HL-60 (cell line): ENCODE results near the gene ST3GAL4.

ENCODE experiments used
- DNase-seq, 2 experiments: peaks; one replicate each; pipeline ENCODE4 v3.0.0-alpha.2; 2010 to 2020; ENCODE audit warnings: low read depth in 1 of 2, low spot score in 1 of 2
- H3K27ac ChIP-seq: fragments of 250-450 bp; sonication (Bioruptor Pico); replicated peaks from 2 replicates; pipeline ENCODE4 v1.5.1; 2020; ENCODE audit warnings: mild to moderate bottlenecking, moderate library complexity
- H3K27me3 ChIP-seq: fragments of 250-450 bp; sonication (Bioruptor Pico); 2 replicates; pipeline ENCODE4 v1.5.1; 2021; ENCODE audit warnings: mild to moderate bottlenecking, moderate library complexity; ENCODE audit not compliant: insufficient read depth, poor library complexity, severe bottlenecking
- H3K4me3 ChIP-seq: replicated peaks from 2 replicates; pipeline ENCODE4 v1.5.1; 2011; ENCODE audit warnings: mild to moderate bottlenecking, control low read depth, low read length; ENCODE audit not compliant: insufficient read depth
- CTCF ChIP-seq: IDR thresholded peaks from one replicate; pipeline ENCODE4 v1.5.1; 2011; ENCODE audit warnings: low read length, control low read depth, inconsistent platforms; ENCODE audit not compliant: insufficient read depth
- GABPA ChIP-seq: IDR thresholded peaks from 2 replicates; pipeline ENCODE4 v1.6.1; 2012; ENCODE audit warnings: low read depth
- POLR2AphosphoS5 ChIP-seq: IDR thresholded peaks from 2 replicates; pipeline ENCODE4 v1.6.1; 2012; ENCODE audit warnings: low read depth
- REST ChIP-seq: IDR thresholded peaks from 2 replicates; pipeline ENCODE4 v1.6.1; 2012; ENCODE audit warnings: low read depth; ENCODE audit not compliant: insufficient replicate concordance
- SPI1 ChIP-seq: IDR thresholded peaks from 2 replicates; pipeline ENCODE4 v1.6.1; 2012; ENCODE audit warnings: low read depth, mild to moderate bottlenecking, borderline replicate concordance

Gene ST3GAL4

GRCh38 chr11:126354631-126355323 is 709 bp upstream of the ST3GAL4 start:
- DNase-seq: no peak
- TF ChIP-seq GABPA (no peak), REST (peak; percentile 6), POLR2AphosphoS5 (no peak; the same call in 1 of the 2 replicates)
- Histone ChIP-seq H3K27me3 (no peaks in the 10 kb centered on the region), H3K4me3 (peak overlapping the region; percentile 83), H3K27ac (peak overlapping the region; percentile 97)

GRCh38 chr11:126355926-126356897 is 726 bp downstream of the ST3GAL4 start:
- Histone ChIP-seq H3K27ac (peak overlapping the region; percentile 83), H3K4me3 (peak overlapping the region; percentile 83), H3K27me3 (no peaks in the 10 kb centered on the region)
- peak; percentile 24 for TF ChIP-seq REST
- no peak; the same call in 1 of the 2 replicates for TF ChIP-seq POLR2AphosphoS5
- DNase-seq: peak; percentile 61 to 72

- Histone ChIP-seq H3K4me3 (peak overlapping the region; percentile 83), H3K27ac (peak overlapping the region; percentile 83), H3K27me3 (no peaks in the 10 kb centered on the region)
- DNase-seq: no peak
- TF ChIP-seq SPI1: no peak
- no peak for TF ChIP-seq CTCF
- TF ChIP-seq GABPA: no peak
- peak; percentile 38; the same call in 1 of the 2 replicates for TF ChIP-seq POLR2AphosphoS5
These were observed 1.8 kb downstream of the ST3GAL4 start for GRCh38 chr11:126357055-126357962.

GRCh38 chr11:126357969-126358762 is 2.7 kb downstream of the ST3GAL4 start:
- H3K4me3 ChIP-seq: peak overlapping the region; percentile 83
- no peak for DNase-seq
- no peak for TF ChIP-seq GABPA
- no peak for TF ChIP-seq REST
- TF ChIP-seq POLR2AphosphoS5: no peak; the same call in 1 of the 2 replicates
- peak; percentile 41; the same call in 1 of the 2 replicates for TF ChIP-seq SPI1
- no peak for TF ChIP-seq CTCF
- H3K27ac ChIP-seq: peak overlapping the region; percentile 83
- H3K27me3 ChIP-seq: no peaks in the 10 kb centered on the region
